GM12878 (cell line): Measurements from ENCODE around the gene AKAP11. TPM values are rescaled to one million over a fixed set of nuclear protein-coding genes. Genes with fewer than 3 reads are reported as not detected.

ENCODE experiments used
- ATAC-seq: fragments of 200-7000 bp; cut with Tn5 transposase; 3 replicates; pipeline ENCODE4 v1.9.1; 2020; ENCODE audit warnings: mild to moderate bottlenecking, moderate library complexity
- BruUV-seq: library from RNA; stranded (reverse); fragments of 400-500 nt; replicated peaks from 2 replicates; lab custom pipeline; 2021; lab: Mats Ljungman, UMichigan
- CTCF ChIA-PET: fragments of 300-600 bp; sonication (Branson Sonifier 250); formaldehyde crosslinking; extraction: SDS; loops from one replicate; lab custom pipeline; 2021; ENCODE audit warnings: inconsistent platforms; lab: Yijun Ruan, JAX
- POLR2A ChIA-PET: fragments of 350-600 bp; formaldehyde crosslinking; extraction: SDS; loops from one replicate; lab custom pipeline; 2021; ENCODE audit warnings: inconsistent platforms; lab: Charles Lee
- RAD21 ChIA-PET: fragments of 300-600 bp; sonication (Branson Sonifier 250); formaldehyde crosslinking; loops from one replicate; lab custom pipeline; 2023; ENCODE audit warnings: antibody characterized with exemption; ENCODE audit not compliant: unreplicated experiment; lab: Charles Lee
- SMC1A ChIA-PET: fragments of 300-600 bp; sonication (Branson Sonifier 250); formaldehyde crosslinking; loops from one replicate; lab custom pipeline; 2023; ENCODE audit not compliant: unreplicated experiment, uncharacterized antibody; lab: Charles Lee
- DNase-seq: peaks from one replicate; pipeline ENCODE4 v3.0.0-alpha.2; 2011; ENCODE audit warnings: low read depth, low spot score
- FAIRE-seq: peaks from 3 replicates; lab custom pipeline; 2011; peaks lifted over from hg19 to GRCh38; lab: Jason Lieb, UNC
- H2AFZ ChIP-seq: 2 replicates; pipeline ENCODE4 v1.6.0; 2011; ENCODE audit warnings: low read depth, low read length, control low read depth; ENCODE audit not compliant: control insufficient read depth
- H3K27ac ChIP-seq: 2 replicates; pipeline ENCODE4 v1.5.1; 2011; ENCODE audit warnings: control low read depth; ENCODE audit not compliant: control insufficient read depth, insufficient read depth
- H3K27me3 ChIP-seq, 2 experiments: replicated peaks in 1 of 2; 2 replicates each; pipeline versions ENCODE4 v1.6.0 to v1.6.1; 2011; ENCODE audit warnings: low read length in 1 of 2; ENCODE audit not compliant: control insufficient read depth in 2 of 2, insufficient read depth in 2 of 2
- H3K36me3 ChIP-seq, 2 experiments: 2 replicates each; pipeline ENCODE4 v1.5.1; 2011; ENCODE audit warnings: low read length in 1 of 2; ENCODE audit not compliant: control insufficient read depth in 2 of 2, insufficient read depth in 2 of 2
- H3K4me1 ChIP-seq: 2 replicates; pipeline ENCODE4 v1.6.1; 2011; ENCODE audit warnings: mild to moderate bottlenecking, low read length, moderate library complexity, mixed read lengths; ENCODE audit not compliant: control insufficient read depth, insufficient read depth
- H3K4me2 ChIP-seq: 2 replicates; pipeline ENCODE4 v1.6.0; 2011; ENCODE audit warnings: control low read depth; ENCODE audit not compliant: control insufficient read depth, insufficient read depth
- H3K4me3 ChIP-seq: fragments of 200-600 bp; sonication (generic); 2 replicates; pipeline ENCODE4 v1.5.1; 2016
- H3K79me2 ChIP-seq: 2 replicates; pipeline ENCODE4 v1.6.0; 2011; ENCODE audit warnings: low read length; ENCODE audit not compliant: control insufficient read depth, insufficient read depth
- H3K9ac ChIP-seq: 2 replicates; pipeline ENCODE4 v1.8.0; 2011; ENCODE audit warnings: low read length, control low read depth, mixed read lengths; ENCODE audit not compliant: control insufficient read depth, insufficient read depth
- H3K9me3 ChIP-seq: replicated peaks from 3 replicates; pipeline ENCODE4 v1.5.1; 2011; ENCODE audit warnings: mild to moderate bottlenecking, low read length; ENCODE audit not compliant: control insufficient read depth, insufficient read depth
- H4K20me1 ChIP-seq: 2 replicates; pipeline ENCODE4 v1.6.0; 2011; ENCODE audit not compliant: control insufficient read depth, insufficient read depth
- ATF2 ChIP-seq: IDR thresholded peaks from 2 replicates; pipeline ENCODE4 v1.6.1; 2012; ENCODE audit warnings: low read length, inconsistent platforms
- BCL11A ChIP-seq: IDR thresholded peaks from 2 replicates; pipeline ENCODE4 v1.6.1; 2011; ENCODE audit warnings: low read depth, low read length
- CBX3 ChIP-seq: fragments of 200-600 bp; sonication (generic); IDR thresholded peaks from 2 replicates; pipeline ENCODE4 v1.6.1; 2016; ENCODE audit warnings: low read depth, borderline replicate concordance
- CEBPB ChIP-seq, 2 experiments: fragments of 150-350 bp in 1 of 2; IDR thresholded peaks; 2 replicates each; pipeline ENCODE4 v1.6.1; 2012 to 2014; ENCODE audit warnings: low read depth in 2 of 2, low read length in 2 of 2, borderline replicate concordance in 1 of 2, inconsistent platforms in 1 of 2
- CHD1 ChIP-seq: IDR thresholded peaks from 2 replicates; pipeline ENCODE4 v1.6.1; 2012; ENCODE audit warnings: low read depth, low read length, improper control_type of control experiment
- NFXL1 ChIP-seq: fragments of 450-650 bp; IDR thresholded peaks from 2 replicates; pipeline ENCODE4 v1.6.1; 2017; ENCODE audit warnings: antibody characterized with exemption, mild to moderate bottlenecking, borderline replicate concordance
- PAX8 ChIP-seq: fragments of 450-650 bp; IDR thresholded peaks from 2 replicates; pipeline ENCODE4 v1.6.1; 2017; ENCODE audit warnings: mild to moderate bottlenecking, moderate library complexity
- SKIL ChIP-seq: fragments of 450-650 bp; IDR thresholded peaks from 2 replicates; pipeline ENCODE4 v1.6.1; 2017; ENCODE audit warnings: mild to moderate bottlenecking, low read depth, inconsistent platforms; ENCODE audit not compliant: poor library complexity, severe bottlenecking
- TBL1XR1 ChIP-seq: IDR thresholded peaks from 2 replicates; pipeline ENCODE4 v1.6.1; 2012; ENCODE audit warnings: low read depth, low read length, improper control_type of control experiment
- TCF12 ChIP-seq: IDR thresholded peaks from 2 replicates; pipeline ENCODE4 v1.6.1; 2011; ENCODE audit warnings: low read depth, mild to moderate bottlenecking, low read length
- YY1 ChIP-seq: IDR thresholded peaks from 2 replicates; pipeline ENCODE4 v1.6.1; 2011; ENCODE audit warnings: low read depth, mild to moderate bottlenecking, low read length
- ZNF207 ChIP-seq: fragments of 450-650 bp; IDR thresholded peaks from 2 replicates; pipeline ENCODE4 v1.6.1; 2014; ENCODE audit warnings: antibody characterized with exemption, mild to moderate bottlenecking, borderline replicate concordance
- ZNF592 ChIP-seq: fragments of 450-650 bp; IDR thresholded peaks from 2 replicates; pipeline ENCODE4 v1.6.1; 2017; ENCODE audit warnings: mild to moderate bottlenecking, moderate library complexity
- WGBS: methylation state at CpG from one replicate; pipeline ENCODE4 v1.1.6; 2016; ENCODE audit warnings: low lambda C conversion rate; ENCODE audit not compliant: insufficient replicate concordance, insufficient coverage; ENCODE audit errors: missing lambda C conversion rate; 5-methylcytosine and 5-hydroxymethylcytosine counted together
- in situ Hi-C: fragments of 300-500 bp; cut with MboI; formaldehyde crosslinking; loops from 9 replicates; pipeline ENCODE4 v1.14.3; 2018; ENCODE audit warnings: mixed read lengths
- intact Hi-C: fragments of 100-400 bp; cut with micrococcal nuclease; formaldehyde crosslinking; loops from one replicate; pipeline ENCODE4 v1.14.2; 2022; ENCODE audit not compliant: unreplicated experiment
- polyA plus RNA-seq, 11 experiments: library from polyadenylated mRNA; depleted of rRNA in 4 of 11; unstranded in 6 of 11; stranded (reverse) in 5 of 11; fragments of >200 nt; fragmentation: Nextera tagmentation in 4 of 11; fragmentation: Illumina TruSeq in 1 of 11; extraction: Ambion mirVana in 4 of 11; extraction: Trizol in 1 of 11; gene quantifications; 1 replicate in 1 of 11; 2 replicates in 10 of 11; pipeline versions ENCODE4 v1.2.1 to v1.2.3, GENCODE V29; 2011 to 2016; ENCODE audit warnings: inconsistent platforms in 2 of 11, missing spikeins in 2 of 11, low read depth in 1 of 11
- total RNA-seq, 4 experiments: library from RNA; depleted of rRNA in 3 of 4; stranded (reverse); fragments of >200 nt in 3 of 4; fragmentation: Illumina TruSeq in 1 of 4; extraction: Trizol in 1 of 4; gene quantifications; 2 replicates each; pipeline versions ENCODE4 v1.2.1 to v1.2.3, GENCODE V29; 2013 to 2021

AKAP11 gene
- total and polyA plus RNA-seq, 10 of the 15 experiments (the other 5 are each of a cell fraction or from before 2014, with no cell fraction given): 4.8 to 36.8 (median 17.9) TPM

- ChIA-PET RAD21 (interaction anchor here (0.7 kb wide), 1 partner anchor 421 kb away, joined by 3 read pairs; no protein-coding TSS in a partner anchor), SMC1A (no interaction called here), POLR2A (no interaction called here), CTCF (interaction anchor here (1.3 to 1.7 kb wide), 2 partner anchors 11 to 13 kb away, joined by 3 to 6 read pairs; no protein-coding TSS in a partner anchor)
- Histone ChIP-seq H2AFZ (no peak overlapping the region), H3K4me1 (no peaks in the 10 kb centered on the region), H3K27me3 (no peaks in the 10 kb centered on the region), H3K9me3 (no peaks in the 10 kb centered on the region), H3K4me2 (no peak overlapping the region), H3K9ac (no peak overlapping the region), H3K79me2 (no peaks in the 10 kb centered on the region), H4K20me1 (no peaks in the 10 kb centered on the region), H3K36me3 (peaks cover 0 to 4% of the 10 kb centered on the region in 2 experiments; a peak in 1 of 4 replicates), H3K27ac (no peak overlapping the region), H3K4me3 (no peak overlapping the region)
- intact Hi-C loops: no loop called here
- no TSS peak for BruUV-seq
- WGBS: 86% methylated on average over 4 of the region's 4 CpGs
- ATAC-seq (no peak), FAIRE-seq (no peak), DNase-seq (no peak)
- in situ Hi-C loops: no loop called here
- no peak for TF ChIP-seq YY1
- no peak for TF ChIP-seq CBX3
- TF ChIP-seq ATF2: no peak
- TF ChIP-seq SKIL: no peak
- TF ChIP-seq BCL11A: no peak
- TF ChIP-seq PAX8: no peak
- no peak for TF ChIP-seq CHD1
- no peak for TF ChIP-seq TCF12
- no peak for TF ChIP-seq ZNF592
- no peak for TF ChIP-seq NFXL1
- TF ChIP-seq TBL1XR1: no peak
- TF ChIP-seq CEBPB (IDR thresholded peaks at IDR 0.05; ENCODE audit: borderline replicate concordance in 1 of 2, low read depth in 2 of 2, low read length in 2 of 2): no peak
- no peak for TF ChIP-seq ZNF207
These were observed 39.3 kb upstream of the AKAP11 start for GRCh38 chr13:42232671-42233070.
